ENCODE measurements around the gene EYA2. TPM values are rescaled to one million over a fixed set of nuclear protein-coding genes. Genes with fewer than 3 reads are reported as not detected.
"Not testable (repeated sequence)": the region's sequence is repeated elsewhere in the genome, so short reads cannot be mapped to it uniquely, and the experiment has no call there.

EYA2 gene
- total and polyA plus RNA-seq, 11 donors = 0.30 to 4.2 (median 0.70) TPM

DNA sequence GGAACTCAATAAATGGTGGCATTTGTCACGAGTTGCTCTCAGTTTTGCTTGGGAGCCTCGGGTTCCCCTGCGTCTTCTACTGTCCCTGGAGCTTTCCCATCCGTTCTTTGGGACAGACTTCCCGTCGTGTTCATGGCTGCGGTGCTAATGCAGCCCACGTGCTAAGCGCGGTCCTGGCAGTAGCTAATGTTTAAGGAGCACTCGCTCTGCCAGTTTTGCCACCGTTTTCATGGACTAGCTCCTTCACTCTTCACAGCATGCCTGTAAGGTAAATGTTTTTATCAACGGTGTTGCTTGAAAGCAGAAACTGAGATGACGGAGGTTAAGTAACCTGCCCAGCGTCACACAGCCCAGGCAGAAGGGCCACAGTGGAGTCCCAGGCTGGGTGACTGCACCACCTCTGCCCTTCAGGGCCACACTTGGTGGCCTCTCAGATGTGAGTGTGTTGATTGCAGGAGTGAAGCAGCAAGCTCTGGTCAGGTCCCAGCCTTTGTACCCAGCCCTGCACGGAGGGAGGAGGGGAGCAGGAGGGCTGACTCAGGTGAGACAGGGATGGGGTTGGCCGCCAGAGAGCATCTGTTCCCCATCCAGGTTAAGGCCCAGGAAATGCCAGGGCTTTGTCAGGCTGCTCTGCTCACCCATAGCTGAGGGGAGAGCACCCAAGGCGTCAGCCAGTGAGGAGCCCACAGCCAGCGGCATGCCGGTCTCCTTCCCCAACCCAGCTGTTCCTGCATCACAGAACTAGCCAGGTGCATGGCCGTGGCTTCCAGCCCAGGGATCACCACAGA lies 280.0 kb downstream of the EYA2 start:
- ATAC-seq (no peak), DNase-seq (no peak)
- Histone ChIP-seq H3K4me3 (no peak overlapping the region), H3K27ac (no peak overlapping the region), H3K27me3 (peaks cover 0 to 21% (median 0%) of the 10 kb centered on the region in 9 donors), H3K36me3 (no peaks in the 10 kb centered on the region), H3K9me3 (no peaks in the 10 kb centered on the region), H3K4me1 (peaks cover 0 to 8% (median 0%) of the 10 kb centered on the region in 12 donors)
- intact Hi-C loops (cut with DNase I) = no loop called here
- TF ChIP-seq POLR2A (IDR thresholded peaks at IDR 0.05) = no peak
- TF ChIP-seq, protein P1, sequence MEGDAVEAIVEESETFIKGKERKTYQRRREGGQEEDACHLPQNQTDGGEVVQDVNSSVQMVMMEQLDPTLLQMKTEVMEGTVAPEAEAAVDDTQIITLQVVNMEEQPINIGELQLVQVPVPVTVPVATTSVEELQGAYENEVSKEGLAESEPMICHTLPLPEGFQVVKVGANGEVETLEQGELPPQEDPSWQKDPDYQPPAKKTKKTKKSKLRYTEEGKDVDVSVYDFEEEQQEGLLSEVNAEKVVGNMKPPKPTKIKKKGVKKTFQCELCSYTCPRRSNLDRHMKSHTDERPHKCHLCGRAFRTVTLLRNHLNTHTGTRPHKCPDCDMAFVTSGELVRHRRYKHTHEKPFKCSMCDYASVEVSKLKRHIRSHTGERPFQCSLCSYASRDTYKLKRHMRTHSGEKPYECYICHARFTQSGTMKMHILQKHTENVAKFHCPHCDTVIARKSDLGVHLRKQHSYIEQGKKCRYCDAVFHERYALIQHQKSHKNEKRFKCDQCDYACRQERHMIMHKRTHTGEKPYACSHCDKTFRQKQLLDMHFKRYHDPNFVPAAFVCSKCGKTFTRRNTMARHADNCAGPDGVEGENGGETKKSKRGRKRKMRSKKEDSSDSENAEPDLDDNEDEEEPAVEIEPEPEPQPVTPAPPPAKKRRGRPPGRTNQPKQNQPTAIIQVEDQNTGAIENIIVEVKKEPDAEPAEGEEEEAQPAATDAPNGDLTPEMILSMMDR (IDR thresholded peaks at IDR 0.05) = no peak
- 84 to 92% (median 87%) methylated on average over 16 to 21 of the region's 21 CpGs for WGBS, 4 donors

DNA sequence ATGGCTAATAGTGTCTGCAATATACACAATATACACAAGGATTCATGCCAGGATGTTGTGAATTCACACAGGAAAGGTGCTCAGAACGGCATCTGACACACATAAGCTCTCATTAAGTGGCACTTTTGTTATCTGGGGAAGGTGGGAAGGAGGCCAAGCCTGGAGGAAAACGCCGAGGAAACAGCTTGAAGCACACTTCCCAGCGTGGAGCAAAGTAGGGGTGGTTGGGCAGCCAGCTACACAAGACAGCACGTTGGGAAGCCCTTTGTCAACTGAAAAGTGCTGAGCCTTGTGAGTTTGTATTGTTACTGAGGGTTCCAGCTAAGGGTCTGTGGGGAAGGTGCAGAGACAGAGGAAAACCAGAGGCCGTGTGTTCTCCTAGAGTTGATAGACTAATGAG lies 280.9 kb downstream of the EYA2 start:
- Histone ChIP-seq H3K36me3 (no peaks in the 10 kb centered on the region), H3K4me3 (no peak overlapping the region), H3K4me1 (peaks cover 0 to 8% (median 0%) of the 10 kb centered on the region in 12 donors), H3K27me3 (peaks cover 0 to 15% (median 0%) of the 10 kb centered on the region in 9 donors), H3K27ac (no peak overlapping the region), H3K9me3 (no peaks in the 10 kb centered on the region)
- 11 to 15% (median 14%) methylated on average over 6 of the region's 6 CpGs for WGBS, 4 donors
- TF ChIP-seq, protein P1 (IDR thresholded peaks at IDR 0.05) = no peak
- no peak for TF ChIP-seq POLR2A (IDR thresholded peaks at IDR 0.05)
- ATAC-seq (peak in 2 of 4 donors; percentile 19 to 26), DNase-seq (peak in 1 of 5 donors; percentile 38)
- intact Hi-C loops (cut with DNase I) = no loop called here

DNA sequence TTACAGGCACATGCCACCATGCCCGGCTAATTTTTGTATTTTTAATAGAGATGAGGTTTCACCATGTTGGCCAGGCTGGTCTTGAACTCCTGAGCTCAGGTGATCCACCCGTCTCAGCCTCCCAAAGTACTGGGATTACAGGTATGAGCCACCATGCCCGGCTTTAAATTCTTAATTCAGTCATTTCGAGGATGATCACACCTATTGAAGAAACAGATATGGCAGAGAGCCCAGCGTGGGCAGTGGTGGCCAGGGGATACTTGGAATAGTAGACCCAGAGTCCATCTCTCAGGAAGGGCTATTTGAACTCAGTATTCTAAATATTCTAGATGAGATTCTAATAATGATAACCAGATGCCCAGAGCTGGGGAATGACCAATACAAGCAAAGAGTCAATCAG lies 281.6 kb downstream of the EYA2 start:
- ATAC-seq; H3K9me3 ChIP-seq; H3K36me3 ChIP-seq; H3K27ac ChIP-seq; DNase-seq; intact Hi-C loops (cut with DNase I); H3K4me1 ChIP-seq; H3K4me3 ChIP-seq: not testable (repeated sequence)
- peaks cover 0 to 15% (median 0%) of the 10 kb centered on the region in 9 donors for H3K27me3 ChIP-seq
- 75 to 89% (median 83%) methylated on average over 5 of the region's 5 CpGs for WGBS, 4 donors

DNA sequence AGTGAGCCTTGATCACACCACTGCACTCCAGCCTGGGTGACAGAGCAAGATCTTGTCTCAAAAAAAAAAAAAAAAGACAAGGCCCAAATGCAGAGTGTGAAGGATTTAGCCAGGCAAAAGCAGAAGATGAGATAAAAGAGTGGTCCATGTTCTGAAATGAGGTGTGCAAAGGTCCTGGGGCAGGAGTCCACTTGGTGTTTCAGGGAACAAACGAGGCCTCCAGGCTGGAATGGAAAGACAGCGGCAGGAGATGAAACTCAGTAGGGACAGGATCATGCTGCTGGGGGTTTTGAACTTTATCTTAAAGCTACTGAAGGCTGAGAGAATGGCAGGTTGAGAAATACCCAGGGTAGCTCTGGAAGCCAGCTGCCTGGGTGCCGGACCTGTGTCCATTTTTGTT lies 283.6 kb downstream of the EYA2 start:
- 64 to 81% (median 77%) methylated on average over 3 of the region's 3 CpGs for WGBS, 4 donors
- H3K36me3 ChIP-seq = no peaks in the 10 kb centered on the region

More for the DNA sequence above, 283.6 kb downstream of the EYA2 start:
- TF ChIP-seq POLR2A (IDR thresholded peaks at IDR 0.05) = no peak
- TF ChIP-seq, protein P1 (IDR thresholded peaks at IDR 0.05) = no peak
- Histone ChIP-seq H3K27me3 (peaks cover 0 to 6% (median 0%) of the 10 kb centered on the region in 9 donors), H3K4me1 (peaks cover 0 to 8% (median 0%) of the 10 kb centered on the region in 12 donors), H3K9me3 (no peaks in the 10 kb centered on the region), H3K4me3 (no peak overlapping the region), H3K27ac (no peak overlapping the region)
- no peak for DNase-seq
- ATAC-seq = no peak
- intact Hi-C loops (cut with DNase I) = no loop called here

Measured in heart left ventricle (tissue), 16 donors.